ENCODE data around the gene HACD2. TPM values are rescaled to one million over a fixed set of nuclear protein-coding genes. Genes with fewer than 3 reads are reported as not detected.

The HACD2 gene, protein sequence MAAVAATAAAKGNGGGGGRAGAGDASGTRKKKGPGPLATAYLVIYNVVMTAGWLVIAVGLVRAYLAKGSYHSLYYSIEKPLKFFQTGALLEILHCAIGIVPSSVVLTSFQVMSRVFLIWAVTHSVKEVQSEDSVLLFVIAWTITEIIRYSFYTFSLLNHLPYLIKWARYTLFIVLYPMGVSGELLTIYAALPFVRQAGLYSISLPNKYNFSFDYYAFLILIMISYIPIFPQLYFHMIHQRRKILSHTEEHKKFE
- 90.6 and 109 TPM in 2 replicates for total RNA-seq

DNA sequence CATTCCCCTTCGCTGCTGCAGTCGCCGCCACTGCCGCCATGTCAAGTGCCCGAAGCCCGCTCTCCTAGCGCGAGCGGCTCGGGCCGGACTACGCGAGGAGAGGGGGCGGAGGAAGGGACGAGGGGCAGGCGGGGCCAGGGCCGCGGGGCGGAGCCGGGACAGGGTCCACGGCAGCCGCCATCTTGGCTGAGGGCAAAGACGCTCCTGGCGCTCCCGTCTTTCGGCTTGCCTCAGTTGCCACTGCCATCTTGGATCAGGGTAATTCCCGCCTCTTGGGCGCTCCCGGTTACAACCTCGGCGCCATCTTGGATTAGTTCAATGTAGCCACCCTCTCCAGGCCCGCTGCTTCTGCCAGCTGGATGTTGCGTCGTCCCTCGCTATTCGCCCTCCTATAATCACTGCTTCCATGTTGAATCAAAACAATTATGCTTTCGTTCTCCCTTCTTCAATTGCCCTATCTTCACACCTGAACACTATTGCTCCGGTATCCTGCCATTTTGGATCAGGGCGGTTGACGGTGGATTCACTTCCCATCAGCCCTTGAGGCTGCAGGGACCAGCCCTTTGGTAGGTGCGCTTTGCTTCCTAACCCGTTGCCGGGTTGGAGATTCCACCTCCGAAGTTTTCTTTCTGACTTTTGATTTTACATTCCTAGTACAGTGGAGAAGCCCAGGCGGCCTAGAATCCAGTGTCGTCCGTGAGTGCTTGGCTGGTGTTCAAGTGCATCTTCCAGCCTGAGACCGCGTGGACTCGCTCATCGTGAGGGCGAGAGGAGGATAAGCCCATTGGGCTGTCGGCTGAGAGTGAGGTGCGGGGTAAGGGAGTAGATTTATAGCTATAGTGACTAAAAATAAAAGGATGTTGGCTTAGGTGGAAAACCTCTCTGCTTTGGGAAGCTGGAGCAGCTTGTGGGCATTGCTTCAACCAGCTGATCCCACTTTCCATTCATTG, at the start of gene HACD2:
TSS of gene HACD2 (minus strand) at position 66 of the 950 bp plus-strand sequence. CDS start at position 40, 26 bp downstream.

DNA sequence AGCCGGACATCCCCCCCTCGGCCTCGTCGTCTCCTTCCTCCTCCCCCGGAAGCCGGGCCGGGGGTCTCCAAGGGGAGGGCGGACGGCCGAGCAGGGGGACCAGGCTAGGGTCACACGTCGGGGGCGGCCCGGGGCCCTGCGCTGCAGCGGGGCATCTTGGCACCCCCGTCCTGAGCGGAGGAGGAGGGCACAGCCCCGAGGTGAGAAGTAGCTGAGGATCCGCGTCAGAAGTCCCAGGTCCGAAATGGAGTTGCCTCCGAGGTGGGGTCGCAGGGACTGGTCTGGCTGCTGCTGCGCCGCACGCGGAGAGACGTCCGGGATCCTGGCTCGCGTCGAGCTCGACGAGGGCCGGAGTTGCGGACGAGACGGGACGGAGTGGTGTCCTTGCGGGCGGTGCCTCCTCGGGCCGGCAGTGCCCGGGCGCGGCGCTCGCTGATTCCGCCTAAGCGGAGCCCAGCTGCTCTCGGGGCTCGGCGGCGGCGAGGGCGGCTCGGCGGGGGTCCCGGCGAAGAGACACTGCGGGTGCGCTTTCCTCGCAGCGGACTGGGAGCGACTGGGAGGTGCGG, 136.2 kb downstream of the HACD2 start, which contains the start of gene ADCY5:
TSS of gene ADCY5 (minus strand) at position 555 of the 566 bp plus-strand sequence. CDS start at position 10, 545 bp downstream.

Other genes with a start within 250 kb of the HACD2 start
- not detected in 2 replicates for gene ADCY5, start 136.0 kb downstream of the HACD2 start, total RNA-seq

Data from nasal cavity respiratory epithelium epithelial cell of viscerocranial mucosa (primary cell).